Measurements from ENCODE around the gene MAP6. TPM values are rescaled to one million over a fixed set of nuclear protein-coding genes. Genes with fewer than 3 reads are reported as not detected.

The MAP6 gene
- total RNA-seq, 1 donor from 2014 or later: 1.8 TPM

DNA sequence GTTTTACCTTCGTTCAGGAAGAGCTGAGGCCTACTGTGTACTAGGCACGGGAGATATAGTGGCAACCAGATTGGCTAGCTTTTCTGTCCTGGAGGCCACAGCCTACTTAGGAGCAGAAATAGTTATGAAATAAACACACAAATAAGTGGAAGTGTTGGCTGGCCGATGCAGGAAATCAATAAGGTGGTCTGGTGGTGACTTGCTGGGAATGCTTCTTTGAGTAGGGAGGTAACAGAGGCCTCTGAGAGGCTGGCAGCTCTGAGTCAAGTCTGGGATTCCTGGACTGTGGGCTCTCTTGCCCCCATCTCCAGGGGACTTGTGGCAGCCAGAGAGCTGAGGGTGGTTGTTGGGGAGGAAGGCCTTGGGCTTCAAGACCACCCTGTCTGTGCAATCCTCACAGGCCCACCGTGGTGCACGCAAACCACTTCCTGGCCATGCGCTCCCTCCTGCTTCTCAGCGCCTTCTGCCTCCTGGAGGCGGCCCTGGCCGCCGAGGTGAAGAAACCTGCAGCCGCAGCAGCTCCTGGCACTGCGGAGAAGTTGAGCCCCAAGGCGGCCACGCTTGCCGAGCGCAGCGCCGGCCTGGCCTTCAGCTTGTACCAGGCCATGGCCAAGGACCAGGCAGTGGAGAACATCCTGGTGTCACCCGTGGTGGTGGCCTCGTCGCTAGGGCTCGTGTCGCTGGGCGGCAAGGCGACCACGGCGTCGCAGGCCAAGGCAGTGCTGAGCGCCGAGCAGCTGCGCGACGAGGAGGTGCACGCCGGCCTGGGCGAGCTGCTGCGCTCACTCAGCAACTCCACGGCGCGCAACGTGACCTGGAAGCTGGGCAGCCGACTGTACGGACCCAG, 102.7 kb downstream of the MAP6 start:
- TF ChIP-seq, protein P1, sequence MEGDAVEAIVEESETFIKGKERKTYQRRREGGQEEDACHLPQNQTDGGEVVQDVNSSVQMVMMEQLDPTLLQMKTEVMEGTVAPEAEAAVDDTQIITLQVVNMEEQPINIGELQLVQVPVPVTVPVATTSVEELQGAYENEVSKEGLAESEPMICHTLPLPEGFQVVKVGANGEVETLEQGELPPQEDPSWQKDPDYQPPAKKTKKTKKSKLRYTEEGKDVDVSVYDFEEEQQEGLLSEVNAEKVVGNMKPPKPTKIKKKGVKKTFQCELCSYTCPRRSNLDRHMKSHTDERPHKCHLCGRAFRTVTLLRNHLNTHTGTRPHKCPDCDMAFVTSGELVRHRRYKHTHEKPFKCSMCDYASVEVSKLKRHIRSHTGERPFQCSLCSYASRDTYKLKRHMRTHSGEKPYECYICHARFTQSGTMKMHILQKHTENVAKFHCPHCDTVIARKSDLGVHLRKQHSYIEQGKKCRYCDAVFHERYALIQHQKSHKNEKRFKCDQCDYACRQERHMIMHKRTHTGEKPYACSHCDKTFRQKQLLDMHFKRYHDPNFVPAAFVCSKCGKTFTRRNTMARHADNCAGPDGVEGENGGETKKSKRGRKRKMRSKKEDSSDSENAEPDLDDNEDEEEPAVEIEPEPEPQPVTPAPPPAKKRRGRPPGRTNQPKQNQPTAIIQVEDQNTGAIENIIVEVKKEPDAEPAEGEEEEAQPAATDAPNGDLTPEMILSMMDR (conservative IDR thresholded peaks at IDR 0.05; ENCODE audit: low read depth, low read length): no peak
- H3K4me3 ChIP-seq (ENCODE audit: low read depth, low read length): peak overlapping the region; percentile 8
- no peak for DNase-seq (ENCODE audit: low read depth)

DNA sequence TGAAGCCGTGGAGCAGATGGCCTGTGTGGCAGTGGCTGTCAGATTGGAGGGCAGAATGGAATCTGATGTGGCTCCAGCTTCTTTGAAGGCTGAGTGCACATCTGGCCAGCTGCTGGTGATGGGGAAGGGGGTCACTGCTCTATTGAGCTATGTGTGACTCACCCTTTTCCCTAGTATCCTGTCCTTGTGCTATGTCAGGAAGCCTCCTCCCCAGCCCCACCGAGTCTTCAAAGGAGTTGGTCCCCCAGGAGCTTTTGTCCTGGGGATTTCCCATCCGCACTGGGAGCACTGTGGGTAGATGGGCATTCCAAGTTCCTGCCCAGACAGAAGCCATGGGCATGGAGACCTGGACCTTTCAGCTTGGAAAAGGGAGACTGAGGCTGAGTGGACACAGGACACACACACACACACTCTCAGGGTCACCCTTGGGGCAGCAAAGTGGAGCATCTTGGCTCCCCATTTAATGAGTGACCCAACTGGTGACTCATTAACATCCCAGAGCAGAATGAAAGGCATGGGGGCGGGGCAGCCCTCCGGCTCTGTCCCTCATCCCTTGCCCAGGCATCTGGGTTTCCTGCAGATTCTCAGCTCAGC, 103.5 kb downstream of the MAP6 start:
- peak overlapping the region; percentile 86 for H3K4me3 ChIP-seq (ENCODE audit: low read depth, low read length)
- TF ChIP-seq, protein P1 (conservative IDR thresholded peaks at IDR 0.05; ENCODE audit: low read depth, low read length): no peak
- no peak for DNase-seq (ENCODE audit: low read depth)

DNA sequence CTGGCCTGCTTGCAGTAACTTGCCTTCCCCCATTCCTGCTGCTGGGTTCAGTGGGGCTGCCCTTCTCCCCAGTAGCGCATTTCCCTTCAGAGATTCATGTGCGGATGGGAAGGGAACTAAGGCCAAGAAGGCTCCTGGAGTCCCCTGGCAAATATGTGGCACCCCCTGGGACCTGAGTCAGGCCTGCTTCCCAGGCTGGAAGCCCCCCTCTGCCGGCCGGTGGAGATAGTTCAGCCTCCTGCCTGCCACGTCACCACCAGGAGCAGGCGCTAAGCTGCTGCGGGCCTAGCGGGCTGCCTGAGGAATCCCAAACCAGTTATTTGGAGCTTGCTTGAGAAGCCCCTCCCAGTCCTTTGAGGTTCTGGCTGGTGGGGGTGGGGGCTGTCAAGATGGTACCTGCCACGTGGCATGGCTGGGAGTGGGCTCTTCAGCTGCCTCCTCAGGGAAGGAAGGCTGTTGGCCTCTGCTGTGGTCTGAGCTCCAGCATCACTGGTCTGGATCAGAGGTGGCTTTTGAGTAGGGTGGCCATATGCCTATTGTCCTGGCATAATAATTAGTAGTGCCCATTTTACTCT, 104.8 kb downstream of the MAP6 start:
- TF ChIP-seq, protein P1 (conservative IDR thresholded peaks at IDR 0.05; ENCODE audit: low read depth, low read length): peak; percentile 64
- H3K4me3 ChIP-seq (ENCODE audit: low read depth, low read length): peak overlapping the region; percentile 86
- DNase-seq (ENCODE audit: low read depth): no peak

DNA sequence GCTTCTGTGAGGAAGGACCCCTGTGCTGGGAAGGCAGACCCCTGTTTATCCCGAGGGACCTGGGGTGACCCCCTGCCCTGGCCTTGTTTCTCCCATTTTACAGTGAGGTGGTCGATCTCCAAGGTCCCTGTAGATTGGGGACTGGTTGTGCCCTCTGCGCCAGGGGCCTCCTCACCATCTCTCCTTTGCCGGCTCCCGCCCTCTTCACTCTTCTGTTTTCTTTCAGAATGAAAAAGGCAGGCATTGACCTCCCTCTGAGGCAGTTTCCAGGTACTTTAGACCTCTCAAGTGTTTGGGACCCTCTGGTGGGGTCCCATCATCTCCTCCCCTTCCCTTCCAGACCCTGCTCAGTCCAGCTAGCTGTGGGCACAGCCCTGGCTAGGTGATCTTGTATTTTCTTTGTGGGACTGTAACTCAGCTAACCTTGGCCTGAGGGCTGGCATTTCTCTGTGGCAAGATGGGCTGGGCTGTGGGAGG, 105.3 kb downstream of the MAP6 start:
- TF ChIP-seq, protein P1 (conservative IDR thresholded peaks at IDR 0.05; ENCODE audit: low read depth, low read length): no peak
- DNase-seq (ENCODE audit: low read depth): no peak
- peak overlapping the region; percentile 86 for H3K4me3 ChIP-seq (ENCODE audit: low read depth, low read length)

DNA sequence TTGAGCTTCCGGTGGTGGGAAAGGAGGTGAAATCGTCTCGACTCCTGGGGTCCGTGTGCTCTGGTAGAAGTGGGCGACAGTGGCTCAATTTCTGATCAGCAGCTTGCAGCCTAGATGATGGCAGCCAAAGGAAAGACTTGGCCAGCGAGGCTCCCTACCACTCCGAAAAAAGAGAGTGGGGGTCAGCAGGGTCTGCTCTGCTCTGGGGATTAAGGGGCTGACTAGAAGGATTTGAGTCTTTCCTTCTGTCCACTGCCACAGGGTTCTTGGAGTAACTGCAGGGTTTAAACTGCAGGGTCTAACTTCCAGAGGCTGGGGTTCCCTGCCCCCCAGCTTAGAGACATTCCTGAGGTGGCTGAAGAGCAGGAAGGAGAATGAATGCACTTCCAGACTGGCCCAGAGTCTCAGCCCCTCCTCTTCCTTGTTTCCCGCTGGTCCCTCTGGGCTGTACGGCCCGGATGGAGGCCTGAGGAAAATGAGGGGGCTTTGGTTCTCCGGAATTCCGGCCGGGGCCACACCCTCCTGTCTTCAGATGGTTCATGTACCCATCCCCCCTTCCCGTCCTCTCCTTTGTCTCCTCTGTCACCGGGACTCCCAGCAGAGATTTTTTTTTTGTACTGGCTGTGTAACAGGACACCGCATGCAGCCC, 105.9 kb downstream of the MAP6 start:
- H3K4me3 ChIP-seq (ENCODE audit: low read depth, low read length): peak overlapping the region; percentile 86
- TF ChIP-seq, protein P1 (conservative IDR thresholded peaks at IDR 0.05; ENCODE audit: low read depth, low read length): no peak
- DNase-seq (ENCODE audit: low read depth): no peak

DNA sequence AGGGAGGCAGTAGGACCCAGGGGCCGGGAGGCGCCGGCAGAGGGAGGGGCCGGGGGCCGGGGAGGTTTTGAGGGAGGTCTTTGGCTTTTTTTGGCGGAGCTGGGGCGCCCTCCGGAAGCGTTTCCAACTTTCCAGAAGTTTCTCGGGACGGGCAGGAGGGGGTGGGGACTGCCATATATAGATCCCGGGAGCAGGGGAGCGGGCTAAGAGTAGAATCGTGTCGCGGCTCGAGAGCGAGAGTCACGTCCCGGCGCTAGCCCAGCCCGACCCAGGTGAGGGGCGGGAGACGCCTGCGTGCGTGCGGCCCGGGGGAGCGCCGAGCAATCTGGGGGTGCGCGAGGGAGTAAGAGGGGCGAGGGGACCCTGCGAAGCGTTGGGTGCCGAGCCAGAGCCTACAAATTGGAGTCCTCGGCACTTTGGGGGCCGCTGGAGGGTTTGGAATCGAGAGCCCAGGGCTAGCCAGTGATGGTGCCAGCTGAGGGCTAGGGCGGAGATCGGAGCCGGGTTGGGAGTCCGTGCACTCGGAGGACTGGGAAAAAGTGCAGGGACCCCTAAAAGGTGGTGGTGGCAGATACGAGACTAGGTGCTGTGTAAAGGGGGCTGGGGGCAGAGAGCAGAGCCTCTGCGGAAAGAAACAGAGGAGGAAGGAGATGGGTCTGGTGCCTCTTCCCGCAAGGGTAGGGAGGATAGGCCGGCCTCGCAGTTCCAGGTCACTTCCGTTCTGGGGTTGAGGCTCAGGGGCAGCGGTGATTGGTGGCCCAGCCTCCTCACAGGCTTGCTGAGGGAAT, 106.6 kb downstream of the MAP6 start, which contains the start of gene SERPINH1:
TSS of gene SERPINH1 (plus strand) at position 206 of the 788 bp plus-strand sequence. CDS start 4,097 bp downstream, outside the sequence.
- no peak for DNase-seq (ENCODE audit: low read depth)
- TF ChIP-seq, protein P1 (conservative IDR thresholded peaks at IDR 0.05; ENCODE audit: low read depth, low read length): no peak

More for the DNA sequence above, 106.6 kb downstream of the MAP6 start, which contains the start of gene SERPINH1:
- H3K4me3 ChIP-seq (ENCODE audit: low read depth, low read length): peak within 1 kb of the TSS; percentile 86
